GM12878 (cell line): ENCODE results near the gene DTNBP1. TPM values are rescaled to one million over a fixed set of nuclear protein-coding genes. Genes with fewer than 3 reads are reported as not detected.

Experiments
- ATAC-seq: fragments of 200-7000 bp; cut with Tn5 transposase; 3 replicates; pipeline ENCODE4 v1.9.1; 2020; ENCODE audit warnings: mild to moderate bottlenecking, moderate library complexity
- BruUV-seq: library from RNA; stranded (reverse); fragments of 400-500 nt; replicated peaks from 2 replicates; lab custom pipeline; 2021; lab: Mats Ljungman, UMichigan
- CTCF ChIA-PET: fragments of 300-600 bp; sonication (Branson Sonifier 250); formaldehyde crosslinking; extraction: SDS; loops from one replicate; lab custom pipeline; 2021; ENCODE audit warnings: inconsistent platforms; lab: Yijun Ruan, JAX
- POLR2A ChIA-PET: fragments of 350-600 bp; formaldehyde crosslinking; extraction: SDS; loops from one replicate; lab custom pipeline; 2021; ENCODE audit warnings: inconsistent platforms; lab: Charles Lee
- RAD21 ChIA-PET: fragments of 300-600 bp; sonication (Branson Sonifier 250); formaldehyde crosslinking; loops from one replicate; lab custom pipeline; 2023; ENCODE audit warnings: antibody characterized with exemption; ENCODE audit not compliant: unreplicated experiment; lab: Charles Lee
- SMC1A ChIA-PET: fragments of 300-600 bp; sonication (Branson Sonifier 250); formaldehyde crosslinking; loops from one replicate; lab custom pipeline; 2023; ENCODE audit not compliant: unreplicated experiment, uncharacterized antibody; lab: Charles Lee
- DNase-seq: peaks from one replicate; pipeline ENCODE4 v3.0.0-alpha.2; 2011; ENCODE audit warnings: low read depth, low spot score
- FAIRE-seq: peaks from 3 replicates; lab custom pipeline; 2011; peaks lifted over from hg19 to GRCh38; lab: Jason Lieb, UNC
- H2AFZ ChIP-seq: 2 replicates; pipeline ENCODE4 v1.6.0; 2011; ENCODE audit warnings: low read depth, low read length, control low read depth; ENCODE audit not compliant: control insufficient read depth
- H3K27ac ChIP-seq: 2 replicates; pipeline ENCODE4 v1.5.1; 2011; ENCODE audit warnings: control low read depth; ENCODE audit not compliant: control insufficient read depth, insufficient read depth
- H3K27me3 ChIP-seq, 2 experiments: replicated peaks in 1 of 2; 2 replicates each; pipeline versions ENCODE4 v1.6.0 to v1.6.1; 2011; ENCODE audit warnings: low read length in 1 of 2; ENCODE audit not compliant: control insufficient read depth in 2 of 2, insufficient read depth in 2 of 2
- H3K36me3 ChIP-seq, 2 experiments: 2 replicates each; pipeline ENCODE4 v1.5.1; 2011; ENCODE audit warnings: low read length in 1 of 2; ENCODE audit not compliant: control insufficient read depth in 2 of 2, insufficient read depth in 2 of 2
- H3K4me1 ChIP-seq: 2 replicates; pipeline ENCODE4 v1.6.1; 2011; ENCODE audit warnings: mild to moderate bottlenecking, low read length, moderate library complexity, mixed read lengths; ENCODE audit not compliant: control insufficient read depth, insufficient read depth
- H3K4me2 ChIP-seq: 2 replicates; pipeline ENCODE4 v1.6.0; 2011; ENCODE audit warnings: control low read depth; ENCODE audit not compliant: control insufficient read depth, insufficient read depth
- H3K4me3 ChIP-seq: fragments of 200-600 bp; sonication (generic); 2 replicates; pipeline ENCODE4 v1.5.1; 2016
- H3K79me2 ChIP-seq: 2 replicates; pipeline ENCODE4 v1.6.0; 2011; ENCODE audit warnings: low read length; ENCODE audit not compliant: control insufficient read depth, insufficient read depth
- H3K9ac ChIP-seq: 2 replicates; pipeline ENCODE4 v1.8.0; 2011; ENCODE audit warnings: low read length, control low read depth, mixed read lengths; ENCODE audit not compliant: control insufficient read depth, insufficient read depth
- H3K9me3 ChIP-seq: replicated peaks from 3 replicates; pipeline ENCODE4 v1.5.1; 2011; ENCODE audit warnings: mild to moderate bottlenecking, low read length; ENCODE audit not compliant: control insufficient read depth, insufficient read depth
- H4K20me1 ChIP-seq: 2 replicates; pipeline ENCODE4 v1.6.0; 2011; ENCODE audit not compliant: control insufficient read depth, insufficient read depth
- DPF2 ChIP-seq: fragments of 450-650 bp; IDR thresholded peaks from 2 replicates; pipeline ENCODE4 v1.6.1; 2017; ENCODE audit warnings: mild to moderate bottlenecking
- FOXM1 ChIP-seq: IDR thresholded peaks from 2 replicates; pipeline ENCODE4 v1.6.1; 2012; ENCODE audit warnings: low read depth, mild to moderate bottlenecking, inconsistent platforms, low read length, moderate library complexity
- HCFC1 ChIP-seq: fragments of 150-350 bp; IDR thresholded peaks from 2 replicates; pipeline ENCODE4 v1.6.1; 2014; ENCODE audit warnings: low read length
- KAT2A ChIP-seq: conservative IDR thresholded peaks from 2 replicates; pipeline ENCODE4 v1.6.1; 2011; ENCODE audit warnings: low read depth, low read length; ENCODE audit not compliant: control insufficient read depth
- MEF2A ChIP-seq: IDR thresholded peaks from 2 replicates; pipeline ENCODE4 v1.6.1; 2011; ENCODE audit warnings: low read depth, mild to moderate bottlenecking, low read length, moderate library complexity; ENCODE audit not compliant: insufficient read depth
- POLR2AphosphoS2 ChIP-seq: IDR thresholded peaks from 2 replicates; pipeline ENCODE4 v1.6.1; 2011; ENCODE audit warnings: low read depth, mild to moderate bottlenecking, low read length, improper control_type of control experiment, moderate library complexity
- RBBP5 ChIP-seq: fragments of 200-600 bp; sonication (generic); conservative IDR thresholded peaks from 2 replicates; pipeline ENCODE4 v1.6.1; 2016
- RFX5 ChIP-seq: IDR thresholded peaks from 2 replicates; pipeline ENCODE4 v1.6.1; 2011; ENCODE audit warnings: low read depth, low read length, improper control_type of control experiment
- SPI1 ChIP-seq: IDR thresholded peaks from 2 replicates; pipeline ENCODE4 v1.6.1; 2011; ENCODE audit warnings: low read depth, mild to moderate bottlenecking, low read length, moderate library complexity, borderline replicate concordance; ENCODE audit not compliant: insufficient read depth
- SRF ChIP-seq, 2 experiments: IDR thresholded peaks; 2 replicates each; pipeline ENCODE4 v1.6.1; 2011; ENCODE audit warnings: low read depth in 2 of 2, low read length in 2 of 2, mild to moderate bottlenecking in 1 of 2, moderate library complexity in 1 of 2
- TBL1XR1 ChIP-seq: IDR thresholded peaks from 2 replicates; pipeline ENCODE4 v1.6.1; 2012; ENCODE audit warnings: low read depth, low read length, improper control_type of control experiment
- ZNF24 ChIP-seq: fragments of 450-650 bp; IDR thresholded peaks from 2 replicates; pipeline ENCODE4 v1.6.1; 2017; ENCODE audit warnings: antibody characterized with exemption, mild to moderate bottlenecking
- WGBS: methylation state at CpG from one replicate; pipeline ENCODE4 v1.1.6; 2016; ENCODE audit warnings: low lambda C conversion rate; ENCODE audit not compliant: insufficient replicate concordance, insufficient coverage; ENCODE audit errors: missing lambda C conversion rate; 5-methylcytosine and 5-hydroxymethylcytosine counted together
- in situ Hi-C: fragments of 300-500 bp; cut with MboI; formaldehyde crosslinking; loops from 9 replicates; pipeline ENCODE4 v1.14.3; 2018; ENCODE audit warnings: mixed read lengths
- intact Hi-C: fragments of 100-400 bp; cut with micrococcal nuclease; formaldehyde crosslinking; loops from one replicate; pipeline ENCODE4 v1.14.2; 2022; ENCODE audit not compliant: unreplicated experiment
- polyA plus RNA-seq, 11 experiments: library from polyadenylated mRNA; depleted of rRNA in 4 of 11; unstranded in 6 of 11; stranded (reverse) in 5 of 11; fragments of >200 nt; fragmentation: Nextera tagmentation in 4 of 11; fragmentation: Illumina TruSeq in 1 of 11; extraction: Ambion mirVana in 4 of 11; extraction: Trizol in 1 of 11; gene quantifications; 1 replicate in 1 of 11; 2 replicates in 10 of 11; pipeline versions ENCODE4 v1.2.1 to v1.2.3, GENCODE V29; 2011 to 2016; ENCODE audit warnings: inconsistent platforms in 2 of 11, missing spikeins in 2 of 11, low read depth in 1 of 11
- total RNA-seq, 4 experiments: library from RNA; depleted of rRNA in 3 of 4; stranded (reverse); fragments of >200 nt in 3 of 4; fragmentation: Illumina TruSeq in 1 of 4; extraction: Trizol in 1 of 4; gene quantifications; 2 replicates each; pipeline versions ENCODE4 v1.2.1 to v1.2.3, GENCODE V29; 2013 to 2021
- TF ChIP-seq, protein P1 (sequence below): fragments of 450-650 bp; IDR thresholded peaks from 2 replicates; pipeline ENCODE4 v1.6.1; 2014; ENCODE audit warnings: mild to moderate bottlenecking

DTNBP1 gene
- total and polyA plus RNA-seq, 10 of the 15 experiments (the other 5 are each of a cell fraction or from before 2014, with no cell fraction given), result 7.1 to 40.3 (median 20.1) TPM

- no peaks in the 10 kb centered on the region; the same call in 2 of the 3 replicates for H3K9me3 ChIP-seq
- ChIA-PET RAD21 (interaction anchor here (1.1 kb wide), 1 partner anchor 456 kb away, joined by 3 read pairs; the partner anchor contains the start of gene MYLIP), CTCF (interaction anchor here (1.9 kb wide), 2 partner anchors 10 to 533 kb away, joined by 5 to 7 read pairs; no protein-coding TSS in a partner anchor)
- no peak overlapping the region for H3K9ac ChIP-seq
- peaks cover 0 to 2% of the 10 kb centered on the region in 2 experiments; a peak in 2 of 4 replicates for H3K27me3 ChIP-seq
- intact Hi-C loops (no loop called here), in situ Hi-C loops (no loop called here)
- H2AFZ ChIP-seq, result no peak overlapping the region
- no TSS peak for BruUV-seq
- WGBS, result 39% methylated on average over 3 of the region's 3 CpGs
- H4K20me1 ChIP-seq, result no peaks in the 10 kb centered on the region
- no peaks in the 10 kb centered on the region for H3K36me3 ChIP-seq
- TF ChIP-seq HCFC1 (no peak), FOXM1 (no peak), POLR2AphosphoS2 (no peak), SPI1 (no peak), TBL1XR1 (no peak), MEF2A (no peak), ZNF24 (no peak), DPF2 (no peak), RBBP5 (no peak), RFX5 (no peak), KAT2A (no peak), SRF (IDR thresholded peaks at IDR 0.05; ENCODE audit: low read depth in 2 of 2, low read length in 2 of 2) (no peak)
- TF ChIP-seq, protein P1, sequence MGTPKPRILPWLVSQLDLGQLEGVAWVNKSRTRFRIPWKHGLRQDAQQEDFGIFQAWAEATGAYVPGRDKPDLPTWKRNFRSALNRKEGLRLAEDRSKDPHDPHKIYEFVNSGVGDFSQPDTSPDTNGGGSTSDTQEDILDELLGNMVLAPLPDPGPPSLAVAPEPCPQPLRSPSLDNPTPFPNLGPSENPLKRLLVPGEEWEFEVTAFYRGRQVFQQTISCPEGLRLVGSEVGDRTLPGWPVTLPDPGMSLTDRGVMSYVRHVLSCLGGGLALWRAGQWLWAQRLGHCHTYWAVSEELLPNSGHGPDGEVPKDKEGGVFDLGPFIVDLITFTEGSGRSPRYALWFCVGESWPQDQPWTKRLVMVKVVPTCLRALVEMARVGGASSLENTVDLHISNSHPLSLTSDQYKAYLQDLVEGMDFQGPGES, result no peak
- TF ChIP-seq, all 136 proteins: peak for 0
- no peaks in the 10 kb centered on the region for H3K79me2 ChIP-seq
- no peak overlapping the region for H3K4me3 ChIP-seq
- DNase-seq (no peak), FAIRE-seq (no peak), ATAC-seq (no peak)
- no peak overlapping the region for H3K4me2 ChIP-seq
- ChIA-PET POLR2A (interaction anchor here (1.2 to 2.3 kb wide), 2 partner anchors 10 to 19 kb away, joined by 3 to 9 read pairs; no protein-coding TSS in a partner anchor), SMC1A (interaction anchor here (0.7 to 2.2 kb wide), 5 partner anchors 8 to 494 kb away, joined by 3 to 11 read pairs (median 4); no protein-coding TSS in a partner anchor)
- H3K4me1 ChIP-seq, result no peaks in the 10 kb centered on the region
- no peak overlapping the region for H3K27ac ChIP-seq
Observed at GRCh38 chr6:15672818-15673217, 10.0 kb upstream of the DTNBP1 start.
